ENCODE measurements around the gene SF3A2. TPM values are rescaled to one million over a fixed set of nuclear protein-coding genes. Genes with fewer than 3 reads are reported as not detected.

Gene SF3A2
- total and polyA plus RNA-seq, 3 donors from 2014 or later: 102 to 122 (median 117) TPM

- DNase-seq: no peak
- intact Hi-C loops (cut with DNase I; ENCODE audit: low total_unique reads): no loop called here
- H3K9me3 ChIP-seq: no peaks in the 10 kb centered on the region
- no peak overlapping the region for H3K4me3 ChIP-seq
- WGBS, 2 donors: 90 to 95% methylated on average over 18 to 32 of the region's 33 CpGs
- H3K27ac ChIP-seq: no peak overlapping the region
- H3K36me3 ChIP-seq (ENCODE audit: low read depth, missing control alignments): no peaks in the 10 kb centered on the region
- TF ChIP-seq POLR2A (IDR thresholded peaks at IDR 0.05) (no peak), CTCF (IDR thresholded peaks at IDR 0.05) (no peak)
- H3K27me3 ChIP-seq: no peaks in the 10 kb centered on the region
- H3K4me1 ChIP-seq: no peaks in the 10 kb centered on the region
Observed at GRCh38 chr19:2210987-2211740, 25.5 kb upstream of the SF3A2 start.

GRCh38 chr19:2212861-2213711, 23.5 kb upstream of the SF3A2 start:
- Histone ChIP-seq H3K27ac (no peak overlapping the region), H3K4me1 (no peaks in the 10 kb centered on the region), H3K36me3 (ENCODE audit: low read depth, missing control alignments) (no peaks in the 10 kb centered on the region), H3K4me3 (no peak overlapping the region), H3K27me3 (no peaks in the 10 kb centered on the region), H3K9me3 (no peaks in the 10 kb centered on the region)
- TF ChIP-seq POLR2A (IDR thresholded peaks at IDR 0.05) (no peak), CTCF (IDR thresholded peaks at IDR 0.05) (no peak)
- DNase-seq: no peak
- WGBS, 2 donors: 87 to 95% methylated on average over 5 to 19 of the region's 21 CpGs
- intact Hi-C loops (cut with DNase I; ENCODE audit: low total_unique reads): no loop called here

- DNase-seq: no peak
- H3K4me1 ChIP-seq: no peaks in the 10 kb centered on the region
- H3K36me3 ChIP-seq (ENCODE audit: low read depth, missing control alignments): no peaks in the 10 kb centered on the region
- no peak overlapping the region for H3K4me3 ChIP-seq
- no peaks in the 10 kb centered on the region for H3K9me3 ChIP-seq
- intact Hi-C loops (cut with DNase I; ENCODE audit: low total_unique reads): no loop called here
- WGBS, 2 donors: 78% methylated on average over 26 of the region's 26 CpGs; no CpG with 5 or more reads in 1 of the 2 donors
- no peak for TF ChIP-seq POLR2A (IDR thresholded peaks at IDR 0.05)
- no peak for TF ChIP-seq CTCF (IDR thresholded peaks at IDR 0.05)
- no peak overlapping the region for H3K27ac ChIP-seq
- H3K27me3 ChIP-seq: no peaks in the 10 kb centered on the region
Observed at GRCh38 chr19:2213799-2214198, 22.8 kb upstream of the SF3A2 start.

- Histone ChIP-seq H3K36me3 (ENCODE audit: low read depth, missing control alignments) (no peaks in the 10 kb centered on the region), H3K4me3 (no peak overlapping the region), H3K9me3 (no peaks in the 10 kb centered on the region), H3K27me3 (no peaks in the 10 kb centered on the region), H3K4me1 (no peaks in the 10 kb centered on the region), H3K27ac (no peak overlapping the region)
- no peak for DNase-seq
- WGBS, 2 donors: 80 to 89% methylated on average over 1 to 17 of the region's 17 CpGs
- TF ChIP-seq POLR2A (IDR thresholded peaks at IDR 0.05) (no peak), CTCF (IDR thresholded peaks at IDR 0.05) (no peak)
- intact Hi-C loops (cut with DNase I; ENCODE audit: low total_unique reads): no loop called here
Observed at GRCh38 chr19:2214251-2214650, 22.4 kb upstream of the SF3A2 start.
